Measurements from ENCODE around the gene VRK2. TPM values are rescaled to one million over a fixed set of nuclear protein-coding genes. Genes with fewer than 3 reads are reported as not detected.
"Not testable (repeated sequence)": the region's sequence is repeated elsewhere in the genome, so short reads cannot be mapped to it uniquely, and the experiment has no call there.

Gene VRK2
- total RNA-seq, 2 donors from 2014 or later, result 6.6 to 10.9 TPM

GRCh38 chr2:58073008-58073407 is 26.4 kb downstream of the VRK2 start:
- ATAC-seq, result no peak
- 89 to 93% methylated on average over 3 of the region's 3 CpGs for WGBS, 2 donors

GRCh38 chr2:58073751-58074150 is 27.1 kb downstream of the VRK2 start:
- DNase-seq, result no peak
- intact Hi-C loops (cut with DNase I), result no loop called here
- Histone ChIP-seq H3K27me3 (no peaks in the 10 kb centered on the region), H3K36me3 (replicated peaks in 1 of 2; ENCODE audit: insufficient read depth in 1 of 2, low read depth in 2 of 2) (no peaks in the 10 kb centered on the region), H3K4me1 (no peaks in the 10 kb centered on the region), H3K4me3 (no peak overlapping the region), H3K9me3 (no peaks in the 10 kb centered on the region), H3K27ac (no peak overlapping the region)
- 78 to 86% methylated on average over 3 of the region's 3 CpGs for WGBS, 2 donors
- no peak for TF ChIP-seq CTCF (IDR thresholded peaks at IDR 0.05)
- ATAC-seq, result no peak

More at GRCh38 chr2:58073008-58073407, 26.4 kb downstream of the VRK2 start:
- Histone ChIP-seq H3K4me1 (no peaks in the 10 kb centered on the region), H3K27ac (no peak overlapping the region), H3K36me3 (replicated peaks in 1 of 2; ENCODE audit: insufficient read depth in 1 of 2, low read depth in 2 of 2) (no peaks in the 10 kb centered on the region), H3K4me3 (no peak overlapping the region), H3K9me3 (no peaks in the 10 kb centered on the region), H3K27me3 (no peaks in the 10 kb centered on the region)
- intact Hi-C loops (cut with DNase I), result no loop called here
- no peak for DNase-seq
- TF ChIP-seq POLR2A (IDR thresholded peaks at IDR 0.05) (no peak), CTCF (IDR thresholded peaks at IDR 0.05) (no peak)

- intact Hi-C loops (cut with DNase I), result no loop called here
- H3K27ac ChIP-seq, result no peak overlapping the region
- H3K4me3 ChIP-seq, result no peak overlapping the region
- TF ChIP-seq POLR2A (IDR thresholded peaks at IDR 0.05), result no peak
- TF ChIP-seq CTCF (IDR thresholded peaks at IDR 0.05), result no peak
- no peaks in the 10 kb centered on the region for H3K27me3 ChIP-seq
- ATAC-seq (no peak), DNase-seq (no peak)
- no peaks in the 10 kb centered on the region for H3K36me3 ChIP-seq (replicated peaks in 1 of 2; ENCODE audit: insufficient read depth in 1 of 2, low read depth in 2 of 2)
- no peaks in the 10 kb centered on the region for H3K9me3 ChIP-seq
- peaks cover 4% of the 10 kb centered on the region for H3K4me1 ChIP-seq
Measured at GRCh38 chr2:58081000-58081399, 34.4 kb downstream of the VRK2 start.

- peaks cover 0 to 12% of the 10 kb centered on the region in 2 donors for H3K36me3 ChIP-seq (replicated peaks in 1 of 2; ENCODE audit: insufficient read depth in 1 of 2, low read depth in 2 of 2)
- H3K27me3 ChIP-seq, result no peaks in the 10 kb centered on the region
- 88 to 93% methylated on average over 2 of the region's 2 CpGs for WGBS, 2 donors
- DNase-seq, result no peak
- no peak for ATAC-seq
- no peak overlapping the region for H3K4me3 ChIP-seq
- no peak for TF ChIP-seq POLR2A (IDR thresholded peaks at IDR 0.05)
- no peak for TF ChIP-seq CTCF (IDR thresholded peaks at IDR 0.05)
- H3K4me1 ChIP-seq, result no peaks in the 10 kb centered on the region
- intact Hi-C loops (cut with DNase I), result no loop called here
- H3K27ac ChIP-seq, result no peak overlapping the region
- H3K9me3 ChIP-seq, result no peaks in the 10 kb centered on the region
Measured at GRCh38 chr2:58089081-58089480, 42.5 kb downstream of the VRK2 start.

GRCh38 chr2:58092772-58093171 is 46.2 kb downstream of the VRK2 start:
- H3K27me3 ChIP-seq; ATAC-seq; H3K27ac ChIP-seq; intact Hi-C loops (cut with DNase I); H3K9me3 ChIP-seq; DNase-seq; H3K4me3 ChIP-seq; H3K4me1 ChIP-seq: not testable (repeated sequence)
- peaks cover 0 to 12% of the 10 kb centered on the region in 2 donors for H3K36me3 ChIP-seq (replicated peaks in 1 of 2; ENCODE audit: insufficient read depth in 1 of 2, low read depth in 2 of 2)
- WGBS, 2 donors, result 98 to 100% methylated on average over 4 of the region's 4 CpGs
